IPS DF 6.9 (cell line): ENCODE data around the gene ZNF683.
A peak's percentile ranks its signal among the peaks of the same experiment; 100 is the strongest.
"Not testable (repeated sequence)": the region's sequence is repeated elsewhere in the genome, so short reads cannot be mapped to it uniquely, and the experiment has no call there.

Source experiments
- DNase-seq: peaks from one replicate; pipeline ENCODE4 v3.0.0-alpha.2; 2013; ENCODE audit warnings: low read depth, low spot score
- H3K27ac ChIP-seq: one replicate; pipeline ENCODE4 v1.5.1; 2013; ENCODE audit warnings: low read length, control low read depth
- H3K27me3 ChIP-seq: 2 replicates; pipeline ENCODE4 v1.6.1; 2013; ENCODE audit warnings: mild to moderate bottlenecking, low read length; ENCODE audit not compliant: control insufficient read depth, insufficient read depth
- H3K36me3 ChIP-seq: 2 replicates; pipeline ENCODE4 v1.6.1; 2013; ENCODE audit warnings: low read length; ENCODE audit not compliant: control insufficient read depth, insufficient read depth
- H3K4me1 ChIP-seq: 2 replicates; pipeline ENCODE4 v1.6.1; 2013; ENCODE audit warnings: low read length; ENCODE audit not compliant: control insufficient read depth, insufficient read depth
- H3K4me3 ChIP-seq: 2 replicates; pipeline ENCODE4 v1.5.1; 2013; ENCODE audit warnings: mild to moderate bottlenecking, low read length
- H3K9me3 ChIP-seq: 2 replicates; pipeline ENCODE4 v1.6.1; 2013; ENCODE audit warnings: low read length, inconsistent platforms; ENCODE audit not compliant: control insufficient read depth, insufficient read depth
- WGBS: extraction: QIAGEN DNeasy Blood & Tissue Kit; methylation state at CpG from one replicate; pipeline ENCODE4 v1.1.7; 2013; ENCODE audit warnings: mixed read lengths, missing lambda C conversion rate; ENCODE audit not compliant: insufficient read length, insufficient coverage; 5-methylcytosine and 5-hydroxymethylcytosine counted together

Gene ZNF683

DNA sequence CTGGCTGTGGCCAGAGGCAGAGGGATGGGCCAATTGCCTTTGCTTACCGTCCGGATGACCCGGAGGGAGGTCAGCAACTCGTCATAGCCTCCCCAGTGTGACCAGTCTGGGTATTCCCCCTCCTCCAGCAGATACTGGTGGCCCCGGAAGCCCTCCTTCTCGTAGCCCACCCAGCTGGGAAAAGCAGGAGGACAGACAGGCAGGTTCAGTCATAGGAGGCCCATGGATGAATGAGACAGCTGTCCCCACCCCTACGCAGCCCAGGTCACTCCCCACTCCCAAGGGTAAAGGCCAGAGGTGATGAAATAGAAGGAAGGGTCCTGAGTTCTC, 35.4 kb downstream of the ZNF683 start:
- H3K36me3 ChIP-seq, result no peaks in the 10 kb centered on the region

DNA sequence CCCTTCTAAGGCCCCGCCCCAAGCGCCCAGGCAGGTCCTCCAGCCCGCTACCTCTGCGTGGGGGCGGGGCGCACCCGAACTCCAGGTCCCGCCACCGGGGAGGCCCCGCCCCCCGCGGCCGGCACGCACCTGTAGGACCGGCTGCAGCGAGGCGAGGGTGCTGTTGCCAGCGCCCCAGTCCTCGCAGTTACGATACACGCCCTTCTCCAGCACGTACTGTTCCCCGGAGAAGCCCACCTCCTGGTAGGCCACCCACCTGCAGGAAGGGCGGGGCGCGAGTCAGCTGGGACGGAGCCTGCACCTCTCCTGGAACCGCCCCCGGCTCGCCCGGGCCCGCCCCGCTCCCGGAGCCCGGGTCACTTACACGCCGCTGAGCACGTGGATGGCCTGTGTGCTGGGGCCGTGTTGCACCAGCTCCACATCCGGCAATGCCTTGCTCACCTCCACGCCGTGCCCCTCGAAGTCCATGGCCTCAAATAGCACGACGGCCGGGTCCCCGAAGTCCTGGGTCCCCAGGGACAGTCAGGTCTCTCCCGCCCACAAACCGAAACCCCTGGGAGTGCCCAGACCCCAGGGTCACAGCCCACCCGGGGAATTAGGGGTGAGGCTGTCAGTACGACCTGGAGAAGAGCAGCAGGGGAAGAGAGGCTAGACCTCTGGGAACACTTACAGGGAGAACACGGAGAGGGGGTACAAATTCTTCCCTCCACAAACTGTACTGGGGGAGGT, 35.9 kb downstream of the ZNF683 start:
- H3K27ac ChIP-seq, result no peak overlapping the region
- H3K4me3 ChIP-seq, result peak overlapping the region; percentile 47; the same call in 1 of the 2 replicates
- DNase-seq, result no peak
- no CpG with 5 or more reads among the region's 52 CpGs for WGBS
- no peaks in the 10 kb centered on the region for H3K36me3 ChIP-seq
- no peaks in the 10 kb centered on the region for H3K27me3 ChIP-seq
- H3K4me1 ChIP-seq, result peaks cover 4% of the 10 kb centered on the region
- H3K9me3 ChIP-seq, result no peaks in the 10 kb centered on the region

More for the DNA sequence above, 35.4 kb downstream of the ZNF683 start:
- Histone ChIP-seq H3K27me3 (no peaks in the 10 kb centered on the region), H3K4me1 (peaks cover 4% of the 10 kb centered on the region), H3K27ac (no peak overlapping the region), H3K9me3 (no peaks in the 10 kb centered on the region), H3K4me3 (no peak overlapping the region)
- WGBS, result no CpG with 5 or more reads among the region's 7 CpGs
- no peak for DNase-seq

- WGBS, result 100% methylated on average over 1 of the region's 41 CpGs
- DNase-seq, result no peak
- H3K27ac ChIP-seq, result no peak overlapping the region
Measured at GRCh38 chr1:26335774-26336476, 36.6 kb downstream of the ZNF683 start.

DNA sequence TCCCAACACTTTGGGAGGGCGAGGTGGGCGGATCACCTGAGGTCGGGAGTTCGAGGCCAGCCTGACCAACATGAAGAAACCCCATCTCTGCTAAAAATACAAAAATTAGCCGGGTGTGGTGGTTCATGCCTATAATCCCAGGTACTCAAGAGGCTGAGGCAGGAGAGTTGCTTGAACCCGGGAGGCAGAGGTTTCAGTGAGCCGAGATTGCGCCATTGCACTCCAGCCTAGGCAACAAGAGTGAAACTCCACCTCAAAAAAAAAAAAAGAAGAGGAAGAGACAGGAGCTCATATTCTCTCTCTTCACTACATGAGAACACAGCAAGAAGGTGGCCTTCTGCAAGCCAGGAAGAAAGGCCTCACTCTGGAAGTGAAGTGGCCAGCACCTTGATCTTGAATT, 39.2 kb downstream of the ZNF683 start:
- WGBS, result no CpG with 5 or more reads among the region's 8 CpGs
- DNase-seq, H3K9me3 ChIP-seq, H3K36me3 ChIP-seq, H3K4me1 ChIP-seq, H3K27ac ChIP-seq, H3K4me3 ChIP-seq, H3K27me3 ChIP-seq: not testable (repeated sequence)

More at GRCh38 chr1:26335774-26336476, 36.6 kb downstream of the ZNF683 start:
- H3K4me1 ChIP-seq, result peaks cover 4% of the 10 kb centered on the region
- peaks cover 3% of the 10 kb centered on the region for H3K36me3 ChIP-seq
- no peaks in the 10 kb centered on the region for H3K9me3 ChIP-seq
- no peaks in the 10 kb centered on the region for H3K27me3 ChIP-seq
- peak overlapping the region; percentile 47; the same call in 1 of the 2 replicates for H3K4me3 ChIP-seq

DNA sequence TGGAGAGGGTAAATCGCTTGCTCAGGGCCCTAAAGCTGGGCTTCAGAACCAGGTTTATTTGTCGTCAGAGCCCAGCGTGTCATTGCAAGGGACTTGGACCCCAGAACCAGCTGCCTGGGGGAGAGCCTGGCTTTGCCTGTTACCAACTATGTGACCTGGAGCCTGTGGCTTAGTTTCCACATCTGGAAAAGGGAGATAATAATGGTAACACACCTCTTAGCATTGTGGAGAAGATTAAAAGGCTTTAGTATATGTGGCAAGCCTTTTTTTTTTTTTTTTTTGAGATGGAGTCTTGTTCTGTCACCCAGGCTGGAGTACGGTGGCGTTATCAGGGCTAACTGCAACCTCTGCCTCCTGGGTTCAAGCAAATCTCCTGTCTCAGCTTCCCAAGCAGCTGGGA, 42.3 kb downstream of the ZNF683 start:
- H3K36me3 ChIP-seq, result peaks cover 5% of the 10 kb centered on the region
- H3K9me3 ChIP-seq, result no peaks in the 10 kb centered on the region
- no CpG with 5 or more reads among the region's 5 CpGs for WGBS
- no peak overlapping the region for H3K27ac ChIP-seq
- no peak for DNase-seq
- no peaks in the 10 kb centered on the region for H3K4me1 ChIP-seq
- no peaks in the 10 kb centered on the region for H3K27me3 ChIP-seq
- H3K4me3 ChIP-seq, result no peak overlapping the region

- H3K27me3 ChIP-seq, H3K27ac ChIP-seq: not testable (repeated sequence)
- WGBS, result no CpG with 5 or more reads among the region's 4 CpGs
Measured at GRCh38 chr1:26329380-26329779, 43.2 kb downstream of the ZNF683 start.

DNA sequence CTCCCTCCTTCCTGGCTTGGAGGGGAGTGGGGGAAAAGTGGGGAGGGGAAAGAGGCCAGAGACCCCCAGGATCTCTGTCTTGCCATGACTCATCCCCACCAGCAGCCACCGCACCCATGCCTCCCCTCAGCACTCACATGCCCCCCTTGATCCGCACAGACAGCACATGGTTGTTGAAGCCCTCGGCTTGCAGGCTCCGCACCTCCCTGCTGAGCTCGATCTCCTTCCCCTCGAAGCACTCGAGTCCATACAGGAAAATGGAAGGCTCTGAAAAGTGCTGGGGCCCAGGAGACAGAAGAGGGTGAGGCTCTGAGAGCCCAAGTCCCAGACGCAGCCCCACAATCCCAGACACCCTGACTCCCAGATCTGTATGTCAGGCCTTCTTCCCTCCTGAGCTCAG, 44.0 kb downstream of the ZNF683 start:
- no peaks in the 10 kb centered on the region for H3K4me1 ChIP-seq
- peaks cover 12% of the 10 kb centered on the region for H3K36me3 ChIP-seq
- H3K9me3 ChIP-seq, result no peaks in the 10 kb centered on the region
- H3K27me3 ChIP-seq, result no peaks in the 10 kb centered on the region
- H3K27ac ChIP-seq, result no peak overlapping the region
- H3K4me3 ChIP-seq, result no peak overlapping the region
- WGBS, result no CpG with 5 or more reads among the region's 8 CpGs
- DNase-seq, result no peak

More at GRCh38 chr1:26329380-26329779, 43.2 kb downstream of the ZNF683 start:
- DNase-seq, H3K9me3 ChIP-seq, H3K4me3 ChIP-seq, H3K4me1 ChIP-seq: not testable (repeated sequence)
- H3K36me3 ChIP-seq, result peaks cover 12% of the 10 kb centered on the region

DNA sequence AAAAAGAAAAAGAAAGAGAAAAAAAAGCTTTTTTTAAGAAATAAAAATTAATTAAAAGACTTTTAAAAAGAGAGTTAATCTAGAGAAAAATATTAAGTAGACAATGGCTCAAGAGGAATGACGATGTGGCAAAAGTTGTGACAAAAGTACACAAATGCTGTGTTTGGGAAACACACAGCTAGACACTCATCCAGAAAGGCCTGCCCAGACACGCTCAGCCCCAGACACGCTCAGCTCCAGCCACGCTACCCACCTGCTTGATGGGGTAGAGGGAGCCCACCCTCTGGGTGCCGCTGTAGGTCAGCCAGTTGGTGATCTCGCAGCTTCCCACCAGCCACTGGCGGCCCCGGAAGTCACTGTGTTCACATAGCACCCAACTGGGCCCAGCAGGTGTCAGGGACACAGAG, 44.6 kb downstream of the ZNF683 start:
- H3K4me1 ChIP-seq, result no peaks in the 10 kb centered on the region
- H3K4me3 ChIP-seq, result no peak overlapping the region
- no peak overlapping the region for H3K27ac ChIP-seq
- no peak for DNase-seq
- no peaks in the 10 kb centered on the region for H3K27me3 ChIP-seq
- H3K9me3 ChIP-seq, result no peaks in the 10 kb centered on the region
- H3K36me3 ChIP-seq, result peaks cover 12% of the 10 kb centered on the region
- no CpG with 5 or more reads among the region's 8 CpGs for WGBS

DNA sequence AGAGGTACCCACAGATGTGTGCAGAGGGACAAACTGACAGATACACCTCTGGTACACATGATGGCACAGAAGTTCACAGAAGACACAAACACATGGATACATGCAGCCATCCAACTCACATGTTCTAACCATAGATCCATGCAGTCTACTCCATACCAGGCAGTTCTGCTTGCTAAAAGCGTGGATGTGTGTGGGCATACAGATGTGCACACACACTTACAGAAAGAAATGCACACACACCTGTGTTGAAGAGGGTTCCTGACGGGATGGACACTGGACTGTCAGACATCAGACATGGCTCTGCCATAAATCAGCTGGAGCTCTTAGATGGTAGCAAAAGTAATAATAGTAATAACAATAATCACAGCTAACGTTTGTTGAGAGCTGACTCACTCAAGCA, 48.0 kb downstream of the ZNF683 start:
- no peak for DNase-seq
- Histone ChIP-seq H3K27ac (no peak overlapping the region), H3K27me3 (no peaks in the 10 kb centered on the region), H3K4me3 (no peak overlapping the region), H3K4me1 (no peaks in the 10 kb centered on the region), H3K36me3 (peaks cover 9% of the 10 kb centered on the region; the same call in 1 of the 2 replicates), H3K9me3 (no peaks in the 10 kb centered on the region)
- no CpG with 5 or more reads among the region's 3 CpGs for WGBS

DNA sequence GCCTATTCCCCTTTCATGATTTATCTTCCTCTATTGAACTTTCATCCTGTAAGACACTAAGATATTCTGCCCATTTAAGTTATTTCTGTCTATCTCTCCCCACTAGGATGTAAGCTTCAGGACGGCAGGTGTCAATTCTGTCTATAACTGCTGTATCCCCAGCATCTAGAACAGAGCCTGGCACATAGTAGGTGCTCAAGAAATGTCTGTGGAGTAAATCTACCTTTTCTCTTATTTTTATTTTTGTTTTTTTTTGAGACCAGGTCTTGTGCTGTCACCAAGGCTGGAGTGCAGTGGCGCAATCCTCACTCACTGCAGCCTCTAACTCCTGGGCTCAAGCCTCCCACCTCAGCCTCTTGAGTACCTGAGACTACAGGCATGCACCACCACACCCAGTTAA, 49.2 kb downstream of the ZNF683 start:
- DNase-seq, result no peak
- Histone ChIP-seq H3K27ac (no peak overlapping the region), H3K9me3 (no peaks in the 10 kb centered on the region), H3K4me1 (no peaks in the 10 kb centered on the region), H3K4me3 (no peak overlapping the region), H3K27me3 (no peaks in the 10 kb centered on the region), H3K36me3 (peaks cover 9% of the 10 kb centered on the region; the same call in 1 of the 2 replicates)
- WGBS, result no CpG with 5 or more reads among the region's 2 CpGs

DNA sequence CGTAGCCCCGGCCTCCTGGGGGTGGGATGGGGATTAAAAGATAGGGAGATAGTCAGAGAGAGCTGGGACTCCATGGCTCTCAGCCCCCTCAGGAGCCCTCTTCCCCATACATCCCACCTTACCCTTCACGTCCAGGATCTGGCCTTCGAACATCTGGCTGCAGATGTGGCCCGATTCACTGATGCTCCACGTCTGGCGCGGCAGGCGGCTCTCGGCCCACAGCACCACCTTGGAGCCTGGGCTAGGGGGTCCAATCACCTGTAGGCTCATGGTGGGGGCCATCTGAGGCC, 50.6 kb downstream of the ZNF683 start:
- no peak overlapping the region for H3K4me3 ChIP-seq
- peaks cover 3% of the 10 kb centered on the region; the same call in 1 of the 2 replicates for H3K4me1 ChIP-seq
- no peaks in the 10 kb centered on the region for H3K9me3 ChIP-seq
- H3K27ac ChIP-seq, result no peak overlapping the region
- no peak for DNase-seq
- H3K36me3 ChIP-seq, result peaks cover 9% of the 10 kb centered on the region; the same call in 1 of the 2 replicates
- no CpG with 5 or more reads among the region's 10 CpGs for WGBS
- no peaks in the 10 kb centered on the region for H3K27me3 ChIP-seq
